NCI-H1694 (cell line): ENCODE results near the gene SPTBN4.
"Not testable (repeated sequence)": the region's sequence is repeated elsewhere in the genome, so short reads cannot be mapped to it uniquely, and the experiment has no call there.

ENCODE experiments used
- DNase-seq: peaks from one replicate; lab custom pipeline; 2025; lab: John Stamatoyannopoulos, UW

The SPTBN4 gene

DNA sequence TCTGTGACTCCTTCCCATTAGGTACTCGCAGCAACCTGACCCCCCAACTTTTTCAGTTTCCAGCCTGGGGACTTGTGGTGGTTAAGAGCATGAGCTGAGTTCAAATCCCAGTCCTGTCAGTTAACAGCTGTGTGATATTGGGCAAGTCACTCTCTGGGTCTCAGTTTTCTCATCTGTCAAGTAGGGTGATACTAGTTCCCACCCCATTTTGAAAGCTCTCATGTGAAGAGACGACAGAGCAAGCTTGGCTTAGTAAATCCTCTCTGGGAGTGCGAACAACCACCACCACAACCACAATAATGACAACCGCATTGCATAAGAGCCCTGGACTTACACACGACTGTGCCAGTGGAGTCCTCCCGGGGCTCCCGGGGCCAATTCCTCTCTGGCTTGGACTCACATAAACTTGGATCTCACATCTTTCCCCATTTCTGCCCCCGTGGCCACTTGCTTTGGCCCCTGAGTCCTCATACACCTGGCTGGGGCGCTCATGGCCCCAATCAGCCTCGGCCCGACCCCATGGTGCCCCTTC lies 1.7 kb upstream of the SPTBN4 start:
- no peak for DNase-seq

DNA sequence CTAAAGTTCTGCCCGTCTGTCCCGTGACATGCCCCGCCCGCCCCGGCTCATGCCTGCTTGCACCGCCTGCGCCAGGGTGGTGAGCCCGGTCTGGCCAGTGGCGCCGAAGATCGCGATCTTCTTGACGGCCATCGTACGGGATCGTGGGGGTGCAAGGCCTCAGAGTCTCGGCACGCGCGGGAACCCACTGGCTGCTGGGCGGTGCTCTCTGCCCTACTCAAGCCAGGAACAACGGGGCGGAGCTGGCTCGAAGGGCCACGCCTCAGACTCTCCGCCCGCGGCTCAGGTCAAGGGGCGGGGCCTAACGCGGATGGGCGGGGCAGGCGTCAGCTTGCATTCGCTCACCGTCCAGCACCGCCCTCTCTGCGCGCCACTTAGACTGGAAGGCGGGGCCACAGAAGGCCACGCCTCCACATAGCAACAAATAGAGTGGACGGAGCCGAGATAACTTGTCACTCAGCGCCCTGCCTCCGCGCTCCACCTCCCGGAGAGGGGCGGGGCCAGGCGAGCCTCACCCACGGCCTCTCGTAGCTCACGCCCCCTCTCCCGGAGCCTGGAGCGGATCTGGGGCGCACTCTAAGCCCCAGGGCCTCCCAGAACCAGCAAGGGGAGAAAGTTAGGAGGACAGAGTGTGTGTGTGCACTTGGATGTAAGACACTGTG lies 1.1 kb upstream of the SPTBN4 start, which contains the start of gene BLVRB:
BLVRB (minus strand) TSS at position 189 of the 662 bp plus-strand sequence; CDS start at position 132, 57 bp downstream.
- peak; percentile 97 for DNase-seq

DNA sequence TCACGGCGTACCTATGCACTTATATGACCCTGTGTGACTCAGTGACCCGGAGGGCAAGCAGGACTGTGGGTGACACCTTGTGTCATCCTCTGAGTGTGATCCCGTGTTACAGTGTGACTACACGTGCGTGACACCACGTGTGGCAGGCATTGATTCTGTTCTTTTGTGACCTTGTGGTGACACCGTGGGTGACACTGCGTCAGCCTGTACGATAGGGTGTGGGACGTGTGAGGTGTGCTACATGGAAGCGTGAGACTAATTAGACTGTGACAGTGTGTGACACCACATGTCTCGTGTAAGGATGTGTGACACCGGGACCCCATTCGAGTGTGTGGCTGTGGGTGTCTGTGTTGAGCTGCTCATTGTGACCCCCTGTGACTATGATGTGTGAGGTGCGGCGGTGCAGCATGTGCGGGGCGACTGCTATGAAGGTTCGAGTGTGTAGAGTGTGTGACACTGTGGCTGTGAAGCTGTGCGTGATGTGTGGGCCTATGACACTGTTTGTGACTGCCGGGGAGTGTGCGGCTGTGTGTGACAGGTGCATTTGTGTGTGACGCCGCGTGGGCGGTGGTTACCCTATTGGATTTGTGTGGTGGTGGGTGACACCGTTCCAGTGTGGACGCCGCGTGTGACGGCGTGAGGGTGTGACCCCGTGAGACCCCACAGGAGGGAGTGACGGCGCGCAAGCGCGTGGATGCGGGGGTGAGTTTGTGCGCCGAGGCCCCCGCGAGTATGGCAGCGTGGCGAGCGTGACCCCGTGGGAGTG lies 399 bp upstream of the SPTBN4 start:
- DNase-seq = no peak

DNA sequence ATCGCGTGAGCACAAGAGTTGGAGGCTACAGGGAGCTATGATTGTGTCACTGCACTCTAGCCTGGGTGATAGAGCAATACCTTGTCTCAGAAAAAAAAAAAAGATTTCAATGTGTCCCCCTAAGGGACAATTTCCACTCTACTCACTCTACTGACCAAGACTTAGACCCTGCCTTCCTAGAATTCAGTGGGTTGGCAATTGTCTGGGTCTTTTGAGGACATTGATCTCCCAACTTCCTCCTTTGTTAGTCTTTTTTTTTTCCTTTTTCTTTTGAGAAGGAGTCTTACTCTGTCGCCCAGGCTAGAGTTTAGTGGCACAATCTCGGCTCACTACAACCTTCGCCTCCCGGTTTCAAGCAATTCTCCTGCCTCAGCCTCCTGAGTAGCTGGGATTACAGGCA lies 2.2 kb downstream of the SPTBN4 start:
- DNase-seq = no peak

DNA sequence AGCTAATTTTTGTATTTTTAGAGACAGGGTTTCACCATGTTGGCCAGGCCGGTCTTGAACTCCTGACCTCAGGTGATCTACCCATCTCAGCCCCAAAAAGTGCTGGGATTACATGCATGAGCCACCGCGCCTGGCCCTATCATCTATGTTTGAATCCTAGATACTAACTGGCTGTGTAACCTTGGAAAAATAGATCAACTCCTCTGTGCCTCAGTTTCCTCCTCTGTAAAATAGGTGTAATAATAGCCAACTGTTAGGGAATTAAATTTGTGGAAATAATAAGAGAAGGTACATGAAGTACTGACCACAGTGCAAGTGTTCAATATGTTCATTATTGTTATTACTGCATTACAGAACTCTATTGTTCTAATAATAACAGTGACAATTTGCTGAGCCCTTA lies 4.3 kb downstream of the SPTBN4 start:
- DNase-seq = no peak

DNA sequence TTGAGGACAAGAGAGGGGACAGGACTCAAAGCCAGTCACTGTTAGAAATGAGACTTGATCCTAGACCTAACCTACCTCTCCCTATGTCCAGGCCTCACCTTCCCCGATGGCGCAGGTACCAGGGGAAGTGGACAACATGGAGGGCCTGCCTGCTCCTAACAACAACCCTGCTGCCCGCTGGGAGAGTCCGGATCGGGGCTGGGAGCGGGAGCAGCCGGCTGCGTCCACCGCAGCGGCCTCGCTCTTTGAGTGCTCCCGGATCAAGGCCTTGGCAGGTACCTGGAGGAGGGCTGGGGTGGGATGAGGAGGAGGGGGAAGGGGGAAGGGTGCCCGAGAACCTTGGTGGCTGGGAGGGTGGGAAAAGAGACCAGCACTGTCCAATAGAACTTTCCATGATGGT lies 5.7 kb downstream of the SPTBN4 start:
- DNase-seq = no peak

DNA sequence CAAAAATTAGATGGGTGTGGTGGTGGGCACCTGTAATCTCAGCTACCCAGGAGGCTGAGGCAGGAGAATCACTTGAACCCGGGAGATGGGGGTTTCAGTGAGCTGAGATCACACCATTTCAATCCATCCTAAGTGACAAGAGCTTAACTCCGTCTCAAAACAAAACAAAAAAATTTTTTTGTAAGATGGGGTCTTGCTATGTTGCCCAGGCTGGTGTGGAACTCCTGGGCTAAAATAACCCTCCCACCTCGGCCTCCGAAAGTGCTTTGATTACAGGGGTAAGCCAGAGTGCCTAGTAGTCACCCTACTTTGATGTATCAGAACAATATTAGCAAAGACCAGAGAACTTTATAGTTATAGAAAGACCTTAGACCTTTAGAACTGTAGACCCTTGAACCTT lies 7.9 kb downstream of the SPTBN4 start:
- DNase-seq = no peak

DNA sequence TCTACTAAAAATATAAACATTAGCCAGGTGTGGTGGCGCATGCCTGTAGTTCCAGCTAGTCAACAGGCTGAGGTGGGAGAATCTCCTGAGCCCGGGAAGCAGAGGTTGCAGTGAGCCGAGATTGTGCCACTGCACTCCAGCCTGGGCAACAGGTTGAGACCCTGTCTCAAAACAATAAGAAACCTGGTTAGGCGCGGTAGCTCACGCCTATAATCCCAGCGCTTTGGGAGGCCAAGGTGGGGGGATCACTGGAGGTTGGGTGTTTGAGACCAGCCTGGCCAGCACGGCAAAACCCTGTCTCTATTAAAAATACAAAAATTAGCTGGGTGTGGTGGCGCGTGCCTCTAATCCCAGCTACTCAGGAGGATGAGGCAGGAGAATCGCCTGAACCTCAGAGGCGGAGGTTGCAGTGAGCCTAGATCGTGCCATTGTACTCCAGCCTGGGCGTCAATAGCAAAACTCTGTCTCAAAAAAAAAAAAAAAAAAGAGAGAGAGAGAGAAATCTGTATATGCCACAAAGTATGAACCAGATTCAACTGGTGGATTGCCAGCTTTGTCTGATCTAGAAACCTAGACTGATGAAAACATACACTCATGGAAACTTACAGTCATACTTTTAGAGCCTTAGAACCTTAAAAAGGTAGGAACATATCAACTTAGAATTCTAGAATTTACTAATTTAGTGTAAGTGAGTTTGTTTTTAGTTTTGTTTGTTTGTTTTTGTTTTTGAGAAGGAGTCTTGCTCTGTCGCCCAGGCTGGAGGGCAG lies 9.3 kb downstream of the SPTBN4 start:
- not testable (repeated sequence) for DNase-seq

DNA sequence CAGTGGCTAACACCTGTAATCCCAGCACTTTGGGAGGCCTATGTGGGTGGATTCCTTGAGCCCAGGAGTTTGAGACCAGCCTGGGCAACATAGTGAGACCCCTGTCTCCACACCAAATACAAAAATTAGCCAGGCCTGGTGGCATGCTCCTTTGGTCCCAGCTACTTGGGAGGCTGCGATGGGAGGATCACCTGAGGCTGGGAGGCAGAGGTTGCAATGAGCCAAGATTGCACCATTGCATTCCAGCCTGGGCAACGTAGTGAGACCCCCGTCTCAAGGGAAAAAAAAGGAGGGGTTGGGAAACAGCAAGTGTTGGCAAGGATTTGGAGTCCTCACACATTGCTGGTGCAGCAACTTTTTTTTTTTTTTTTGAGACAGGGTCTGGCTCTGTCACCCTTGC lies 19.2 kb downstream of the SPTBN4 start:
- DNase-seq = no peak

DNA sequence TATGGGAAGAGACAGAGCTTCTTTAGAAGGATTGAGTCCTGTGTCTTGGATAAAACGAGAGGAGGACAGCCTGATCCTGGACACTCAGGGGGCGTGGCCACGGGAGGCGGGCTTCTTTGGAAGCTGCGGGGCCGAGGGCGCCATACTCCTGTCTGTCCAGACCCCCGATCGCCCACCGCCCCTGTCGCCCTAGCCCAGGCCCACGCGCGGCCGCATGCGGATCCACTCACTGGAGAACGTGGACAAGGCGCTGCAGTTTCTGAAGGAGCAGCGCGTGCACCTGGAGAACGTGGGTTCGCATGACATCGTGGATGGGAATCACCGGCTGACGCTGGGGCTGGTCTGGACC lies 23.1 kb downstream of the SPTBN4 start:
- no peak for DNase-seq

DNA sequence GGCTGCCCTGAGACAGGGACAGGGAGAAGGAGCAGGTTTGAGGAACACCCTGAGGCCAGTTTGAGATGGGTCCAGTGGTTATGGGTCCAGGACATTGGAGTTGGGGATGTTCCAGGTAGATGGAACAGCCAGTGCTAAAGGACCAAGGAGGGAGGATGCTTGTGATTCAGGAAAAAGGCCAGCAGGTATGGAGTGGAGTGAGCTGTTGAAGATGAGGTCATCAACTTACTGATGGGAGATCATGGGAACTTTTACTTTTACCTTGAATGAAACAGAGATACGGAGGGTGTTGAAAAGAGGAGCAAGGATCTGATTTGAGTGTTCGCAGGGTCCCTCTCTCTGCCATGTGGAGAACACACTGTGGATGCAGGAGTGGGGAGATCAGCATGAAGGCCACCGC lies 25.5 kb downstream of the SPTBN4 start:
- DNase-seq = no peak

DNA sequence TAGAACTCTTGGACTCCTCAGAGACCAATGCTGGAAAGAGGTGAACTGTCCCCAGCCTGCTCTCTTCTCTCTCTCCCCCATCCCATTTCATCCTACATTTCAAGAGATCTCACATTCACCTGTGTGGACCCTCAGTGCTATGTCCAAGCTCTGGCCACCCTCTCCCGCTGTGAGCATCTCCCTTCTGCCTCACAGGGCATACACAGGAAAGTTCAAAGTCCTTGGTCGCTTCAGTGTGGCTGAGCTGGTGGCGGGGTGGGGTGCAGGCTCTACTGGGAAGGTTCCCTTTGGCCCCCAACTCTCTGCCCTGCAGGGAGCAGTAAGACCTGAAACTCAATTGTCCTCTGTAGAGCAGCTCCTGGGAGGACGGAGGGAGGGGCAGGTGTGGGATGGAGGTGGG lies 27.0 kb downstream of the SPTBN4 start:
- DNase-seq = no peak

DNA sequence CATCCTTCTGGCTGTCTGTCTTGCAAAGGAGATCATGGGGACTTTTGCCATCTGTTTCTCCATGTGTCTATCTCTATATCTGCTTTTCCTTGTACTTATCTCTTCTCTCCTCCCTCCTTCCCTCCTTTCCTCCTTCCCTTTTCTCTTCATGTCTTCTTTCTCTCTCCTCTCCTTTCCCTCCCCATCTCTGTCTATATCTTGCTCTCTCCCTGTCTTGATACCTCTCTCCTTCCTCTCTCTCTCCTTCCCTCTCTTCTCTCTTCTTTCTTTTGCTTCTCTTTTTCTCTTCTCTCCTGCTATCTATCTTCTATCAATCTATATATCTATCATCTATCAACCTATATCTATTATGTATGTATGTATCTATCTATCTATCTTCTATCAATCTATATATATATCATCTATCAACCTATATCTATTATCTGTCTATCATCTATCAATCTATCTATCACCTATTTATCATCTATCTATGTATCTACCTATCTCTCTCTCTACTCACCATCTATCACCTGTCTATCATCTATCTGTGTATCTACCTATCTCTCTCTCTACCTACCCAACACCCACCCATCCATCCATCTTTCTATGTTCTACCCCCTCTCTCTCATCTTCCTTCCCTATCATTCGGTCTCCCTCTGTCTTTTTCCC lies 27.5 kb downstream of the SPTBN4 start:
- DNase-seq = no peak

DNA sequence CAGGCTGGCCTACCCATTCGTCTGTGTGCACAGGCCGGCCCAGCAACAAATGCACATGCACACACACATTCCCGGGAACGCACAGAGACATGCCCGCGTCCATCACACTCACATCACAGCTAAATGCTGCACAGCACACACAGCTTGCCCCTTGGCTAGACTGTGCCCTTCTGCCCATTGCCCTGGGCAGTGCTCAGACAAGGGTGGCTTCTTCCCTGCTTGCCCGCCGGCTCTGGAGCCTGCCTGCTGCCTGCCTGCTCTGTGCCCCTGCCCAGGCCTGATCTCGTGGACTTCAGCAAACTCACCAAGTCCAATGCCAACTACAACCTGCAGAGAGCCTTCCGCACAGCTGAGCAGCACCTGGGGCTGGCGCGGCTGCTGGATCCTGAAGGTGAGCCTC lies 30.4 kb downstream of the SPTBN4 start:
- DNase-seq = no peak

DNA sequence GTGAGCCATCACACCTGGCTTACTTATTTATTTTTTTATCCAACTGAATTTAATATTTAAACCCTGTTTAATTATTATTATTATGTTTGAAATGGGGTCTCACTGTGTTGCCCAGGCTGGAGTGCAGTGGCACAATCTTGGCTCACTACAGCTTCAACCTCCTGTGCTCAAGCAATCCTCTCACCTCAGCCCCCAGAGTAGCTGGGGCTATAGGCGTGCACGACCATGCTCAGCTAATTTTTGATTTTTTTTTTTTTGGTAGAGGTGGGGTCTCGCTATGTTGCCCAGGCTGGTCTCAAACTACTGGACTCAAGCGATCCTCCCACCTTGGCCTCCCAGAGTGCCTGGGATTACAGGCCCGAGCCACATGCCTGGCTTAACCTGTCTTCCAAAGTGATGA lies 32.5 kb downstream of the SPTBN4 start:
- no peak for DNase-seq

DNA sequence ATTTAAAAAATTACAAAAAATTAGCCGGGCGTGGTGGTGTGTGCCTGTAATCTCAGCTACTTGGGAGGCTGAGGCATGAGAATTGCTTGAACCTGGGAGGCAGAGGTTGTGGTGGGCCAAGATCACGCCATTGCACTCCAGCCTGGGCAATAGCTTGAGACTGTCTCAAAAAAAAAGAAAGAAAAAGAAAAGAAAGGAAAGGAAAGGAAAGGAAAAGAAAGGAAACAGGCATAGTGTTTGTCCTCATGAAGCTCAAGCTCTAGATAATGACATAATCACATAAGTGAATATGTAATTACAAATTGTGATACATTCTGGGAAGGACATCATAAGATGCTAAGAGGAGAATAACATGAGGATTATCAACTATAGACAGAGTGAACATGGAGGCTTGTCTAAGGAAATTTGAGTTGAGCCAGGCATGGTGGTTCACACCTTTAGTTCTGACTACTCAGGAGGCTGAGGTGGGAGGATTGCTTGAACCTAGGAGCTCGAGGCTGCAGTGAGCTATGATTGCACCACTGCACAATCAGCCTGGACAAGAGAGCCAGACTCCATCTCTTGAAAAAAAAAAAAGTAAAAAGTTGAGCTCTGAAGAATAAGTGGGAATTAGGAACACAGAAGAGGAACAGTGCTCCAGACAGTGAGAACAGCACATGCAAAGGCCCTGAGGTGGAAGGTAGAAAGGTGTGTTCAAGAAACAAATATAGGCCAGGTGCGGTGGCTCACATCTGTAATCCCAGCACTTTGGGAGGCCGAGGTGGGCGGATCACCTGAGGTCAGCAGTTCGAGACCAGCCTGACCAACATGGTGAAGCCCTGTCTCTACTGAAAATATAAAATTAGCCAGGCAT lies 34.1 kb downstream of the SPTBN4 start:
- not testable (repeated sequence) for DNase-seq

DNA sequence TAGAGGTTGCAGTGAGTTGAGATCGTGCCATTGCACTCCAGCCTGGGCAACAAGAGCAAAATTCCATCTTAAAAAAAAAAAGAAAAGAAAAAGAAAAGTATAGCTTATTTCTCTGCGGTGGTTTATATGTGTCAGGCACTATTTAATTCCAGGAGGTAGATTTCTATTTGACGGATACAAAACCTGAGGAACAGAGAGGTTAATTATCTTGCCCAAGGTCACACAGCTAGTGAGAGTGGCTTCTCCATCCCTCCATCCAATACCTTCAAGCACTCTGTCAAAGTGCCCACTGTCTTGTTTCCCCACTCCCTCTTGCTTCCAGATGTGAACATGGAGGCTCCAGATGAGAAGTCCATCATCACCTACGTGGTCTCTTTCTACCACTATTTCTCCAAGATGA lies 34.8 kb downstream of the SPTBN4 start:
- no peak for DNase-seq

DNA sequence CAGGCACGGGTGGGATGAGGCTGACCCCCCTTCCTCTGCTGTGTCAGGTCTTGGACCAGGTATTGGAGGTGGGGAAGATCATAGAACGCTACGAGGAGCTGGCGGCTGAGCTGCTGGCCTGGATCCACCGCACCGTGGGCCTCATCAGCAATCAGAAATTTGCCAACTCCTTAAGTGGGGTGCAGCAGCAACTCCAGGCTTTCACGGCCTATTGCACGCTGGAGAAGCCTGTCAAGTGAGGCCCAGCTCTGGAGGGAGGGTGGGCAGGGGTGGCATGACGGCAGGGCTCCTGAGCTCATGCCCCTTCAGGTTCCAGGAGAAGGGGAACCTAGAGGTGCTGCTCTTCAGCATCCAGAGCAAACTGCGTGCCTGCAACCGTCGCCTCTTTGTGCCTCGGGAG lies 35.3 kb downstream of the SPTBN4 start:
- no peak for DNase-seq

DNA sequence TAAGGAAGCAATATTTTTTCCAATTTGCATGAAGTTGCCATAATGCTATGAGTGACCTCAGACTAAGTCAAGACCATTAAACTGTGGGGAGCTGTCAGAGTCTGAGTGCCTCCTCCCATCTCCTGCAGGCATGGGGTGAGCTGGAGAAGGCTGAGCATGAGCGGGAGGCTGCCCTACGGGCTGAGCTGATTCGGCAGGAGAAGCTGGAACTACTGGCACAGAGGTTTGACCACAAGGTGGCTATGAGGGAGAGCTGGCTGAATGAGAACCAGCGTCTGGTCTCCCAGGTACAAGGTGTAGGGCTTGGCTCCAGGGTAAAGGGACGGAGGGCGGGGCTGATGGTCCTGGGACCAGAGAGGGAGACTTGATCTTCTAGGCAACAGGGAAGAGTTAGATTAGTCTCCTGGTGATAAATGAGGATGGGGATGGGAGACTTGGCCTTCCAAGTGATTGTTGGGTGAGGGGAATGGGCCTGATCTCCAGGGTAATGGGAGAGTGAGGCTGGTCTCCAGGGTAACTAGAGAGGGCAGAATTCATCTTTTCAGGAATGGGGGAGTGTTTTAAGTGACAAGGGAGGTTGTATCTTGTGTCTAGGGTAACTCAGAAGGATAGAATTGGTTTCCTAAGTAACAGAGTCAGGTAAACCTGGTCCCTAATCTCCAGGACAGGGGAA lies 36.0 kb downstream of the SPTBN4 start:
- no peak for DNase-seq

DNA sequence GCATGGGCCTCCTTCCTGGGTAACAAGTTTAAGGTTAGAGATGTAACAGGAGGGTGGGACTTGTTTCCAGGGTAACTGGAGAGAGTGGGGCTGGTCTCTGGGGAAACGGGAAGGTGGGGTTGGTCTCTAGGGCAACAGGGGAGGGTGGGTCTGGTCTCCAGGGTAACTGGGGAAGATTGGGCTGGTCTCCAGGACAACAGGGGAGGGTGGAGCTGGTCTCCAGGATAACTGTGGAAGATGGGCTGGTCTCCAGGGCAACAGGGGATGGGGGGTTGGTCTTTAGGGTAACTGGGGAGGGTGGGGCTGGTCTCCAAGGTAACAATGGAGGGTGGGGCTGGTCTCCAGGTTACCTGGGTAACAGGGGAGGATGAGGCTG lies 36.5 kb downstream of the SPTBN4 start:
- DNase-seq = no peak

DNA sequence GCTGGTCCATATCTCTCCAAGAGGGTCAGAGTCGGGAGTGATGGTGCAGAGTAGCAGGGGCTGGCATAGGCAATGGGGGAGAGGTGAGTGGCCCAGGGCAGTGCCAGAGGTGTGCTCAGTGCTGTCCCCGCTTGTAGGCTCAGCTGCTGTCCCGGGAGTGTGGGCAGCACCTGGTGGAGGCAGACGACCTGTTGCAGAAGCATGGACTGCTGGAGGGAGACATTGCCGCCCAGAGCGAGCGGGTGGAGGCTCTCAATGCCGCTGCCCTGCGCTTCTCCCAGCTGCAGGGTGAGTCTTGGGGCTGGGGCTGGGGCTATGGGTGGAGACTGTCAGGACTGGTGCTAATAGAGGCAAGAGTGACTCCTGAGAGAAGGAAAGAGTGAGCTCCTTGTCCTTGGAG lies 39.3 kb downstream of the SPTBN4 start:
- DNase-seq = no peak
